ENCODE data around the gene MAN1A1. TPM values are rescaled to one million over a fixed set of nuclear protein-coding genes. Genes with fewer than 3 reads are reported as not detected.

The MAN1A1 gene
- total and polyA plus RNA-seq, 4 donors: 68.2 to 209 (median 148) TPM

DNA sequence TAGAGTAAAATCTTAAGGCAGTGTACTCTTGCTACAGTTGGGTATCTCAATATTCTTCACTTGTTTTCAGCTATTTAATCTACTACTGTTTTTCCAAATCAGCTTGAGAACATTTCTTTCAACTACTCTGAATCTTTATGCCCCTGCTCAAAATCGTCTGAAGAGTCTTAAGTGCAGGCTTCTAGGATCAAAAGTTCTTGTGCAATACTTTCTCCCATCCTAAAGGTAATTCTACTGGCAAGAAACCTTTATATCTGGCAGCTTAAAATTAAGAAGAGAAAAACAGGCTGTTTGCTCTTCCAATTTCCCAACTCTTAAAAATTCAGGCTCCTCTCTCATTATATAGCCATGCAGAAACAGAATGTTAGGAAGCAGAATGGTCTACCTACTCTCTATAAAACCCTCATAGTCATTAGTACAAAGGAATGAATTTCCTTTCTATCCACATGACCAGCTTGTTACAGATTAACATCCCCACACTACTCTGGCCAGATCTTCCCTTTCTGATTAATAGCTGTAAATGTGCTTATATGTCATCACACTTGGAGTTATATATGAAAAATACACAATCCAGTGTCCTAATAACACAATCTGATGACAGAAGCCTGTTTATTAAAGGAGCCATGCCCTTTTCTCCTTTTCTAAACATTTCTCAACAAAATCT lies 148.9 kb downstream of the MAN1A1 start:
- WGBS: 81% methylated on average over 1 of the region's 1 CpG
- TF ChIP-seq TAF1 (conservative IDR thresholded peaks at IDR 0.05) (no peak), HNF4A (conservative IDR thresholded peaks at IDR 0.05) (no peak), JUND (IDR thresholded peaks at IDR 0.05) (no peak), RAD21 (IDR thresholded peaks at IDR 0.05) (no peak), CTCF (IDR thresholded peaks at IDR 0.05; ENCODE audit: low read depth, low read length, missing input control) (no peak)
- TF ChIP-seq, protein P1, sequence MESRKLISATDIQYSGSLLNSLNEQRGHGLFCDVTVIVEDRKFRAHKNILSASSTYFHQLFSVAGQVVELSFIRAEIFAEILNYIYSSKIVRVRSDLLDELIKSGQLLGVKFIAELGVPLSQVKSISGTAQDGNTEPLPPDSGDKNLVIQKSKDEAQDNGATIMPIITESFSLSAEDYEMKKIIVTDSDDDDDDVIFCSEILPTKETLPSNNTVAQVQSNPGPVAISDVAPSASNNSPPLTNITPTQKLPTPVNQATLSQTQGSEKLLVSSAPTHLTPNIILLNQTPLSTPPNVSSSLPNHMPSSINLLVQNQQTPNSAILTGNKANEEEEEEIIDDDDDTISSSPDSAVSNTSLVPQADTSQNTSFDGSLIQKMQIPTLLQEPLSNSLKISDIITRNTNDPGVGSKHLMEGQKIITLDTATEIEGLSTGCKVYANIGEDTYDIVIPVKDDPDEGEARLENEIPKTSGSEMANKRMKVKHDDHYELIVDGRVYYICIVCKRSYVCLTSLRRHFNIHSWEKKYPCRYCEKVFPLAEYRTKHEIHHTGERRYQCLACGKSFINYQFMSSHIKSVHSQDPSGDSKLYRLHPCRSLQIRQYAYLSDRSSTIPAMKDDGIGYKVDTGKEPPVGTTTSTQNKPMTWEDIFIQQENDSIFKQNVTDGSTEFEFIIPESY (IDR thresholded peaks at IDR 0.05): no peak
- TF ChIP-seq, protein P2, sequence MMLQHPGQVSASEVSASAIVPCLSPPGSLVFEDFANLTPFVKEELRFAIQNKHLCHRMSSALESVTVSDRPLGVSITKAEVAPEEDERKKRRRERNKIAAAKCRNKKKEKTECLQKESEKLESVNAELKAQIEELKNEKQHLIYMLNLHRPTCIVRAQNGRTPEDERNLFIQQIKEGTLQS (IDR thresholded peaks at IDR 0.05): no peak
- TF ChIP-seq, protein P3, sequence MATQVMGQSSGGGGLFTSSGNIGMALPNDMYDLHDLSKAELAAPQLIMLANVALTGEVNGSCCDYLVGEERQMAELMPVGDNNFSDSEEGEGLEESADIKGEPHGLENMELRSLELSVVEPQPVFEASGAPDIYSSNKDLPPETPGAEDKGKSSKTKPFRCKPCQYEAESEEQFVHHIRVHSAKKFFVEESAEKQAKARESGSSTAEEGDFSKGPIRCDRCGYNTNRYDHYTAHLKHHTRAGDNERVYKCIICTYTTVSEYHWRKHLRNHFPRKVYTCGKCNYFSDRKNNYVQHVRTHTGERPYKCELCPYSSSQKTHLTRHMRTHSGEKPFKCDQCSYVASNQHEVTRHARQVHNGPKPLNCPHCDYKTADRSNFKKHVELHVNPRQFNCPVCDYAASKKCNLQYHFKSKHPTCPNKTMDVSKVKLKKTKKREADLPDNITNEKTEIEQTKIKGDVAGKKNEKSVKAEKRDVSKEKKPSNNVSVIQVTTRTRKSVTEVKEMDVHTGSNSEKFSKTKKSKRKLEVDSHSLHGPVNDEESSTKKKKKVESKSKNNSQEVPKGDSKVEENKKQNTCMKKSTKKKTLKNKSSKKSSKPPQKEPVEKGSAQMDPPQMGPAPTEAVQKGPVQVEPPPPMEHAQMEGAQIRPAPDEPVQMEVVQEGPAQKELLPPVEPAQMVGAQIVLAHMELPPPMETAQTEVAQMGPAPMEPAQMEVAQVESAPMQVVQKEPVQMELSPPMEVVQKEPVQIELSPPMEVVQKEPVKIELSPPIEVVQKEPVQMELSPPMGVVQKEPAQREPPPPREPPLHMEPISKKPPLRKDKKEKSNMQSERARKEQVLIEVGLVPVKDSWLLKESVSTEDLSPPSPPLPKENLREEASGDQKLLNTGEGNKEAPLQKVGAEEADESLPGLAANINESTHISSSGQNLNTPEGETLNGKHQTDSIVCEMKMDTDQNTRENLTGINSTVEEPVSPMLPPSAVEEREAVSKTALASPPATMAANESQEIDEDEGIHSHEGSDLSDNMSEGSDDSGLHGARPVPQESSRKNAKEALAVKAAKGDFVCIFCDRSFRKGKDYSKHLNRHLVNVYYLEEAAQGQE (IDR thresholded peaks at IDR 0.05): no peak
- H3K4me1 ChIP-seq (ENCODE audit: control insufficient read depth in 4 of 4, insufficient read depth in 4 of 4, low read length in 3 of 4): peaks cover 0 to 2% (median 0%) of the 10 kb centered on the region in 4 donors
- H3K27ac ChIP-seq (ENCODE audit: low read depth in 1 of 2, low read length in 2 of 2): no peak overlapping the region
- H3K27me3 ChIP-seq (ENCODE audit: control insufficient read depth in 4 of 4, insufficient read depth in 4 of 4, low read length in 3 of 4): no peaks in the 10 kb centered on the region
- peaks cover 7 to 48% (median 45%) of the 10 kb centered on the region in 4 donors for H3K36me3 ChIP-seq (ENCODE audit: control insufficient read depth in 4 of 4, insufficient read depth in 3 of 4, low read depth in 1 of 4, low read length in 3 of 4)
- H3K4me3 ChIP-seq (ENCODE audit: low read depth in 1 of 3, low read length in 3 of 3): no peak overlapping the region
- H3K9me3 ChIP-seq (ENCODE audit: control insufficient read depth in 4 of 4, low read length in 3 of 4): no peaks in the 10 kb centered on the region
- DNase-seq (ENCODE audit: low spot score): no peak
- no peak overlapping the region for H3K9ac ChIP-seq (ENCODE audit: low read depth in 1 of 2, low read length in 2 of 2)

GRCh38 chr6:119197271-119197670 lies 152.3 kb downstream of the MAN1A1 start:
- TF ChIP-seq, protein P1 (IDR thresholded peaks at IDR 0.05): no peak
- TF ChIP-seq FOXA1 (IDR thresholded peaks at IDR 0.05) (no peak), YY1 (IDR thresholded peaks at IDR 0.05) (no peak)
- TF ChIP-seq, protein P3 (IDR thresholded peaks at IDR 0.05): no peak
- H3K4me3 ChIP-seq (ENCODE audit: low read depth in 1 of 3, low read length in 3 of 3): no peak overlapping the region
- H3K9ac ChIP-seq (ENCODE audit: low read depth in 1 of 2, low read length in 2 of 2): no peak overlapping the region
- no peak for DNase-seq (ENCODE audit: low spot score)
- H3K4me1 ChIP-seq (ENCODE audit: control insufficient read depth in 4 of 4, insufficient read depth in 4 of 4, low read length in 3 of 4): peaks cover 0 to 1% (median 0%) of the 10 kb centered on the region in 4 donors
- no peak overlapping the region for H3K27ac ChIP-seq (ENCODE audit: low read depth in 1 of 2, low read length in 2 of 2)
- 98% methylated on average over 5 of the region's 5 CpGs for WGBS
- no peaks in the 10 kb centered on the region for H3K27me3 ChIP-seq (ENCODE audit: control insufficient read depth in 4 of 4, insufficient read depth in 4 of 4, low read length in 3 of 4)
- H3K36me3 ChIP-seq (ENCODE audit: control insufficient read depth in 4 of 4, insufficient read depth in 3 of 4, low read depth in 1 of 4, low read length in 3 of 4): peaks cover 7 to 54% (median 44%) of the 10 kb centered on the region in 4 donors
- no peaks in the 10 kb centered on the region for H3K9me3 ChIP-seq (ENCODE audit: control insufficient read depth in 4 of 4, low read length in 3 of 4)

All from liver (tissue), 9 donors.